ENCODE results near the gene TPCN2.
"Not testable (repeated sequence)": the region's sequence is repeated elsewhere in the genome, so short reads cannot be mapped to it uniquely, and the experiment has no call there.

The TPCN2 gene

GRCh38 chr11:69136471-69136870 is 87.7 kb downstream of the TPCN2 start:
- no peak for DNase-seq (ENCODE audit: low read depth)
- no peak overlapping the region for H3K4me3 ChIP-seq (ENCODE audit: control insufficient read depth, low read depth, low read length)
- TF ChIP-seq, protein P1, sequence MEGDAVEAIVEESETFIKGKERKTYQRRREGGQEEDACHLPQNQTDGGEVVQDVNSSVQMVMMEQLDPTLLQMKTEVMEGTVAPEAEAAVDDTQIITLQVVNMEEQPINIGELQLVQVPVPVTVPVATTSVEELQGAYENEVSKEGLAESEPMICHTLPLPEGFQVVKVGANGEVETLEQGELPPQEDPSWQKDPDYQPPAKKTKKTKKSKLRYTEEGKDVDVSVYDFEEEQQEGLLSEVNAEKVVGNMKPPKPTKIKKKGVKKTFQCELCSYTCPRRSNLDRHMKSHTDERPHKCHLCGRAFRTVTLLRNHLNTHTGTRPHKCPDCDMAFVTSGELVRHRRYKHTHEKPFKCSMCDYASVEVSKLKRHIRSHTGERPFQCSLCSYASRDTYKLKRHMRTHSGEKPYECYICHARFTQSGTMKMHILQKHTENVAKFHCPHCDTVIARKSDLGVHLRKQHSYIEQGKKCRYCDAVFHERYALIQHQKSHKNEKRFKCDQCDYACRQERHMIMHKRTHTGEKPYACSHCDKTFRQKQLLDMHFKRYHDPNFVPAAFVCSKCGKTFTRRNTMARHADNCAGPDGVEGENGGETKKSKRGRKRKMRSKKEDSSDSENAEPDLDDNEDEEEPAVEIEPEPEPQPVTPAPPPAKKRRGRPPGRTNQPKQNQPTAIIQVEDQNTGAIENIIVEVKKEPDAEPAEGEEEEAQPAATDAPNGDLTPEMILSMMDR (IDR thresholded peaks at IDR 0.05; ENCODE audit: control insufficient read depth, insufficient read depth, low read depth, low read length, missing control alignments): no peak

- TF ChIP-seq, protein P1 (IDR thresholded peaks at IDR 0.05; ENCODE audit: control insufficient read depth, insufficient read depth, low read depth, low read length, missing control alignments): no peak
- H3K4me3 ChIP-seq (ENCODE audit: control insufficient read depth, low read depth, low read length): no peak overlapping the region
- no peak for DNase-seq (ENCODE audit: low read depth)
Measured at GRCh38 chr11:69137151-69137844, 88.6 kb downstream of the TPCN2 start.

GRCh38 chr11:69138265-69138664 is 89.5 kb downstream of the TPCN2 start:
- DNase-seq (ENCODE audit: low read depth): peak; percentile 10
- TF ChIP-seq, protein P1 (IDR thresholded peaks at IDR 0.05; ENCODE audit: control insufficient read depth, insufficient read depth, low read depth, low read length, missing control alignments): no peak
- no peak overlapping the region for H3K4me3 ChIP-seq (ENCODE audit: control insufficient read depth, low read depth, low read length)

DNA sequence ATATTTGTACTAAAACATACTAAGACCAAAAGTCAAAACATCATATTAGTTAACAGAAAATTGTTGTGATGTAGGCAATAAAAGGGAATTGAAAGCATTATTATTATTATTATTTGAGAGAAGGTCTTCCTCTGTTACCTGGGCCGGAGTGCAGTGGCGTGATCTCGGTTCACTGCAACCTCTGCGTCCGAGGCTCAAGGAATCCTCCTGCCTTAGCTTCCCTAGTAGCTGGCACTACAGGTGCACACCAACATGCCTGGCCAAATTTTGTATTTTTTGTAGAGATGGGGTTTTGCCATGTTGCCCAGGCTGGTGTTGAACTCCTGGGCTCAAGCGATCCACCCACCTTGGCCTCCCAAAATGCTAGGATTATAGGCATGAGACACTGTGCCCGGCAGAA is 91.4 kb downstream of the TPCN2 start:
- not testable (repeated sequence) for DNase-seq (ENCODE audit: low read depth); H3K4me3 ChIP-seq (ENCODE audit: control insufficient read depth, low read depth, low read length)

DNA sequence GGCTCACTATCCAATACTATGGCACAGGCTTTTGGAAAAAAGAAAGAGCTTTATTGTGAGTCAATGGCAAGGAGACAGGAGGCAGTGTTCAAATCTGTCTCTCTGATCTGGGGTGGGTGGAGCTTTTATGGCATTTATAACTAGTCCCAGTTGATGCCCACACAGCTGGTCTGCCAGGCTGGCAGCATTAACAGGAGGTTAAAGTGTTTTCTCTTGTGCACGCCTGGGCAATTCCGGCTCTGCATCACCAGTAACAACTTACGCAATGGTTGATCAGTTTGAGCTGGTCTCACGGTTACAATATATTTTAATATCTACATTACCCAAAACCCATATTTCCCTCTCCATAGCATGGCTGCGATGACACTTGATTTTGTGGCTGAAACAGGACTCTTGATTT is 91.9 kb downstream of the TPCN2 start:
- TF ChIP-seq, protein P1 (IDR thresholded peaks at IDR 0.05; ENCODE audit: control insufficient read depth, insufficient read depth, low read depth, low read length, missing control alignments): no peak
- DNase-seq (ENCODE audit: low read depth): no peak
- H3K4me3 ChIP-seq (ENCODE audit: control insufficient read depth, low read depth, low read length): no peak overlapping the region

GRCh38 chr11:69141742-69142141 is 93.0 kb downstream of the TPCN2 start:
- TF ChIP-seq, protein P1 (IDR thresholded peaks at IDR 0.05; ENCODE audit: control insufficient read depth, insufficient read depth, low read depth, low read length, missing control alignments): no peak

DNA sequence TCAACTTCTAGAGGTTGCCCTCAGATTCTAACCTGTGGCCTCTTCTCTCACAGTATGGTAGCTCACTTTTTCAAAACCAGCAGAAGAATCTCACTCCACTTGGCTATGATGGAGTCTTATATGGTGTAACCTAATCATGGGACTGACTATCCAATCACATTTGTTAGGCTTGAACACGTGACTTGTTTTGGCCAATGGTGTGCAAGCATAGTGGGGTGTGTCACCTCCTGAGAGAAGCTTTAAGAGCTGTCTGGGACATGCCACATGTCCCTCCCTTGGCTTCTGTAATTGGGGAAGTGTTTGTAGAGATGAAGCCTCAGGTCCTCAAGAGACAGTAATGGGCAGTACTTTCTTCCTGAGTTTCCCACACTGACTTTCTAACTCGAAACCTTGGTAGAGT is 94.2 kb downstream of the TPCN2 start:
- H3K4me3 ChIP-seq (ENCODE audit: control insufficient read depth, low read depth, low read length): no peak overlapping the region
- DNase-seq (ENCODE audit: low read depth): no peak
- TF ChIP-seq, protein P1 (IDR thresholded peaks at IDR 0.05; ENCODE audit: control insufficient read depth, insufficient read depth, low read depth, low read length, missing control alignments): no peak

More at GRCh38 chr11:69141742-69142141, 93.0 kb downstream of the TPCN2 start:
- no peak overlapping the region for H3K4me3 ChIP-seq (ENCODE audit: control insufficient read depth, low read depth, low read length)
- no peak for DNase-seq (ENCODE audit: low read depth)
